ENCODE results near the gene ZC3H18. TPM values are rescaled to one million over a fixed set of nuclear protein-coding genes. Genes with fewer than 3 reads are reported as not detected.

Gene ZC3H18
- total RNA-seq, 2 donors from 2014 or later: 103 TPM

DNA sequence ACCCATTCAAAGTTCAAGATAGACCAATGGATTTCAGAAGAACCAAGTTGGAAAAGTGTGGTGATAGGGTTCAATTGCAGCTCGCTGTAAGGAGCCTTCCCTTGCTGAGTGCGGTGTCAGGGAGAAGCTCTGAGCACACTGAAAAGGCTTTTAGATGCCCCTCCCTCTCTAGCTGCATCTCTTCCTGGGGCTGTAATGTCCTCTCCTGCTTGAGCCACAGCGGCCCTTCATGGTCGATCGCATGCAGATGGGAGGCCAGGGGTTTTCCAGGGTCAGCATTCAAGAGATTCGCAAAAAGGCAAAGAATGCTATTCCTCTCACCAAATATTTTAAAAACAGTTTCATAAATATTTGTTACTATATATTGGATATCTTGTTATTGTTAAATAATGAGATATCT, 23.7 kb downstream of the ZC3H18 start:
- H3K27ac Mint-ChIP-seq: no peak overlapping the region
- peaks cover 22% of the 10 kb centered on the region for H3K4me1 Mint-ChIP-seq
- ATAC-seq (replicated peaks): no peak
- H3K36me3 Mint-ChIP-seq (ENCODE audit: low read depth): peaks cover 93% of the 10 kb centered on the region
- H3K9me3 Mint-ChIP-seq: no peaks in the 10 kb centered on the region
- H3K4me3 Mint-ChIP-seq: no peak overlapping the region
- no peaks in the 10 kb centered on the region for H3K27me3 Mint-ChIP-seq

DNA sequence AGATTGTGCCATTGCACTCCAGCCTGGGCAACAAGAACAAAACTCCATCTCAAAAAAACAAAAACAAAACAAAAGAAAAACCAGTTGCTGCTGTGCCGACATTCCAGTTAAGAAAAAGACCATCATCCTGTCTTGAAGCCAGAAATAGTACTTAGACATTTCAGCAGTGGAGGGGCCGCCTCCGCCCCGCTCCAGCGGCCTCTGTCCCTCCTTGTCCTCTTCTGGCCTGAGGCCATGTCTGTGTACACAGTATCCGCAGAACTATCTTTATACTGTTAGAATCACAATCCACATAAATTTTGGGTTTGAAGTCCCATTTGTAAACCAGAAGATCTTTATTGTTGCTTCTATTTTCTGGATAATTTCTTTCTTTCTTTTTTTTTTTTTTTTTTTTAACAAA, 24.9 kb downstream of the ZC3H18 start:
- no peak for ATAC-seq (replicated peaks)
- H3K9me3 Mint-ChIP-seq: no peaks in the 10 kb centered on the region
- H3K27ac Mint-ChIP-seq: no peak overlapping the region
- no peak overlapping the region for H3K4me3 Mint-ChIP-seq
- H3K36me3 Mint-ChIP-seq (ENCODE audit: low read depth): peaks cover 93% of the 10 kb centered on the region
- H3K4me1 Mint-ChIP-seq: peaks cover 12% of the 10 kb centered on the region
- H3K27me3 Mint-ChIP-seq: no peaks in the 10 kb centered on the region

DNA sequence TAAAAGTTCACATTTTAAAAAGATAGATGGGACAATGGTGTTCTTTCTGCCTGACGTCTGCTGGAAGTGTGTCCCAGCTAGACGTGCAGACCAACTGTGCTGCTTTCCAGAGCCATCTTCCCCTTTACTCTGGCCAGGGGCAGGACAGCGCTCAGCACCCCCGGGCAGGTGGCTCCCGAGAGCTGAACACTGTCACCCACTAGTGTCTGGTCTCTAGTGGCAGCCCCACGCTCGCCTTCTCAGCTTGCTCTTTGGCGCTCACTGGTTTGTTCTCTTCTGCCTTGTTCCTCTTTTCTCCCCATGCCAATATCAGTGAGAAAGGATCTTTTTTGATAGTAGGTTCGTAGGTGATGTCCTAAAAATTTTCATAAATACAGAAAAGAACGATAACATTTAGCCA, 25.7 kb downstream of the ZC3H18 start:
- Mint-ChIP-seq H3K4me3 (no peak overlapping the region), H3K36me3 (ENCODE audit: low read depth) (peaks cover 93% of the 10 kb centered on the region), H3K4me1 (peaks cover 12% of the 10 kb centered on the region), H3K27ac (no peak overlapping the region), H3K9me3 (no peaks in the 10 kb centered on the region), H3K27me3 (no peaks in the 10 kb centered on the region)
- ATAC-seq (replicated peaks): no peak

DNA sequence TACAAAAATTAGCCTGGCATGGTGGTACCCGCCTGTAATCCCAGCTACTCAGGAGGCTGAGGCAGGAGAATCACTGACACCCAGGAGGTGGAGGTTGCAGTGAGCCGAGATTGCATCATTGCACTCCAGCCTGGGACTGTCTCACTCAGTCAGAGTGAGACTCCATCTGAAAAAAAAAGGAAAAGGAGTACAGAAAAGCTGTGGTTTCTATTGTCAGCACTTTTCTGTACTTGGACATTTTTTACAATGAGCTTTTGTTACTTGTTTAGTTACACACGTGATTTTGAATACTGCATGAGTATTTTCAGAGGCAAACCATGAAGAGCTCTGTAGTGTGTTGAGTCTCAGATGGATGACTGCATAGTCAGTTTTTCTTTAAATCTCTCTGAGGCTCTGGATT, 26.3 kb downstream of the ZC3H18 start:
- no peaks in the 10 kb centered on the region for H3K27me3 Mint-ChIP-seq
- no peaks in the 10 kb centered on the region for H3K9me3 Mint-ChIP-seq
- peaks cover 93% of the 10 kb centered on the region for H3K36me3 Mint-ChIP-seq (ENCODE audit: low read depth)
- peak; percentile 58 for ATAC-seq (replicated peaks)
- H3K4me3 Mint-ChIP-seq: no peak overlapping the region
- peaks cover 12% of the 10 kb centered on the region for H3K4me1 Mint-ChIP-seq
- H3K27ac Mint-ChIP-seq: no peak overlapping the region

DNA sequence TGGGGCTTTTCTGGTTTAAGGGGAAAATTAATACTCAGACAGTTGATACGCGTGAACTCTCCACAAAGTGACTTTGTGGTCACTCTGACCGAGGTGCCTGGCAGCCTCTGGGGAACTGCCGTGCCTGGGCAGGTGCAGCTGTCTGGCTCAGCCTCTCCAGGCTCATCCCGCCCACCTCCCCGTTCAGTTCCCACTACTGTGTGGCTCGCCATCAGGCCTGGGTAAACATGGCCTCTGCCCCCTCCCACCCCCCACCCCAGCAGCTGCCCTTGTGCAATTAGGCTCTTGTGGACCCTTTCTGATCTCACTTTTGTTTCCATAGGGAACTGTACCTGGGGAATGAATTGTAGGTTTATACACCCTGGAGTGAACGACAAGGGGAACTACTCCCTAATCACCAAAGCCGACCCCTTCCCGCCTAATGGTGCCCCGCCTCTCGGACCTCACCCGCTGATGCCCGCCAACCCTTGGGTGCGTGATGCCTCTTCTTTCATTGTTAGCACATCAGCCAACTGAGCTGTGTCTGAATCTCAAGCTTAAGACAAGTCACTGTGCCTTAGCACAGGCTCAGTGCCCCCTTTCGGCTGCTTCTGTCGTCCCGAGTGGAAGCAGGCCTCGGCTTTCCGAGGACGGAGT, 27.8 kb downstream of the ZC3H18 start:
- no peak overlapping the region for H3K4me3 Mint-ChIP-seq
- no peak overlapping the region for H3K27ac Mint-ChIP-seq
- peaks cover 4% of the 10 kb centered on the region for H3K4me1 Mint-ChIP-seq
- no peak for ATAC-seq (replicated peaks)
- peaks cover 94% of the 10 kb centered on the region for H3K36me3 Mint-ChIP-seq (ENCODE audit: low read depth)
- H3K9me3 Mint-ChIP-seq: no peaks in the 10 kb centered on the region
- H3K27me3 Mint-ChIP-seq: no peaks in the 10 kb centered on the region

DNA sequence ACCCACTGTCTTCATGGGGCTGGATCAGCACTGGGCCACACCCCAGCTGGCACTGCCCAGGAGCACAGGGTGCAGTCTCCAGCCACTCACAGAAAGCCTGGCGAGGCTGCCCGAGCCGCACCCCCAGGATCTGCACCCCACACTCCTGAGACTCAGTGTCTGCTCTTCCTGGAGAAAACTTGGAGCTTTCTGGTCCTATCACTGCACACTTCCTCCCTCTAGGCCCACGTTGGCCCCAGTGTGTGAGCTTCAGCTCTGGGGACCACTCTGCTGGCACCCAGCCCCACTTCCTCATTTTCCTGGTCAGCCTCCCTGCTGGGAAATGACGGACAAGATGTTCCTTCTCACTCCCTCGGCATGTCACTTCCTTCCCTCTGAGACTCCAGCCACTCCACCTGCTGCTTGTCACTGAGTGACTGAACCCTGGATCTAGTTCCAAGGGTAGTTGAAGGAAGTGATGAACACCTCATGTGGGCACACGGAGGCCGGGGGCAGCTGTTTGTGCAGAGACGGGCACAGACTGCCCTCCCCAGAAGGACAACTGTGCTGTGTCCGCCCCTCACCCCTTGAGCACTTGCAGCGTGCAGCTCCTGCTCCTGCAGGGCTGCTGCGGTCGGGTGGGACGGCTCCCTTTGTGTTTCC, 29.0 kb downstream of the ZC3H18 start:
- Mint-ChIP-seq H3K27ac (no peak overlapping the region), H3K36me3 (ENCODE audit: low read depth) (peaks cover 93% of the 10 kb centered on the region), H3K27me3 (no peaks in the 10 kb centered on the region), H3K4me3 (no peak overlapping the region), H3K9me3 (no peaks in the 10 kb centered on the region), H3K4me1 (peaks cover 4% of the 10 kb centered on the region)
- ATAC-seq (replicated peaks): no peak

DNA sequence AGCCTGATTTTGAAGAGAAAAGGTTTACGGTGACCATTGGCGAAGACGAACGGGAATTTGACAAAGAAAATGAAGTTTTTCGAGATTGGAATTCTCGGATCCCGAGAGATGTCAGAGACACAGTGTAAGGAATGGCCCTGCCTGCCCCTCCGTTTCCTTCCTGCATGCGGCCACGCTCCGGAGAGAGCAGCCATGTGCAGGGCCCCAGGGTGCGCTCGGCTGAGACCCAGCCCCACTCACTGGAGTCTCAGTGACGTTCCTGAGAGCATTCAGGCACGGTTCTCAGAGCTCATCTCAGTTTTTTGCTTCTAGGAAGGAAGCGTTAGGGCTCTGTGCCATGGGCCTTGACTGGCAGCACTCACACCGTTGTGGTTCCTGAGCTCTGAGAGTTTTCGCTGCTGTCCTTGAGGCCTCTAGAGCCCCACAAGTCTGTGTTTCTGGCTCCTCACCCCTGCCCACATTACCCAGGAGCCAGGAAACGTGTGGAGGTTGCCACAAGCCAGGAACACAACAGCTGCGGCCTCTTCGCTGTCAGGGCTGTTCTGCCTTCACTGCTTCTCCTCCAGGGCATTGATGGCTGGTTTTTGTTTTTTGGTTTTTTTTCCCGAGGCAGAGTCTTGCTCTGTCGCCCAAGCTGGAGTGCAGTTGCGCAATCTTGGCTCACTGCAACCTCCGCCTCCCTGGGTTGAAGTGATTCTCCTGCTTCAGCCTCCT, 29.8 kb downstream of the ZC3H18 start:
- peaks cover 94% of the 10 kb centered on the region for H3K36me3 Mint-ChIP-seq (ENCODE audit: low read depth)
- ATAC-seq (replicated peaks): no peak
- no peaks in the 10 kb centered on the region for H3K27me3 Mint-ChIP-seq
- H3K4me3 Mint-ChIP-seq: no peak overlapping the region
- no peaks in the 10 kb centered on the region for H3K9me3 Mint-ChIP-seq
- no peak overlapping the region for H3K27ac Mint-ChIP-seq
- peaks cover 4% of the 10 kb centered on the region for H3K4me1 Mint-ChIP-seq

DNA sequence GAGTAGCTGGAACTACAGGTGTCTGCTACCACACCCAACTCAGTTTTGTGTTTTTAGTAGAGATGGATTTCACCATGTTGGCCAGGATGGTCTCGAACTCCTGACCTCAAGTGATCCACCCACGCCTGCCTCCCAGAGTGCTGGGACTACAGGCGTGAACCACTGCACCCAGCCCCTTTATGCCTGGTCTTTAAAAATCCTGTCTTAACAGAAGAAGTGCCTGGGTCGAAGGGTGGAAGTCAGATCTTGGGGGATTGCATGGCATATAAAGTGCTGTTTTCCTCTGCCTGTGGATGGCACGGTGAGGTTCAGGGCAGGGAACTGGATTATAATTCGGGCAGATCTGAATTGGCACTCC, 30.3 kb downstream of the ZC3H18 start:
- Mint-ChIP-seq H3K9me3 (no peaks in the 10 kb centered on the region), H3K4me1 (peaks cover 4% of the 10 kb centered on the region), H3K27me3 (no peaks in the 10 kb centered on the region), H3K27ac (no peak overlapping the region), H3K4me3 (no peak overlapping the region), H3K36me3 (ENCODE audit: low read depth) (peaks cover 92% of the 10 kb centered on the region)
- ATAC-seq (replicated peaks): no peak

GRCh38 chr16:88601313-88602036, 31.3 kb downstream of the ZC3H18 start:
- Mint-ChIP-seq H3K36me3 (ENCODE audit: low read depth) (peaks cover 94% of the 10 kb centered on the region), H3K27ac (peak overlapping the region; percentile 61), H3K4me1 (no peaks in the 10 kb centered on the region), H3K4me3 (no peak overlapping the region), H3K27me3 (no peaks in the 10 kb centered on the region), H3K9me3 (no peaks in the 10 kb centered on the region)
- peak; percentile 38 for ATAC-seq (replicated peaks)

DNA sequence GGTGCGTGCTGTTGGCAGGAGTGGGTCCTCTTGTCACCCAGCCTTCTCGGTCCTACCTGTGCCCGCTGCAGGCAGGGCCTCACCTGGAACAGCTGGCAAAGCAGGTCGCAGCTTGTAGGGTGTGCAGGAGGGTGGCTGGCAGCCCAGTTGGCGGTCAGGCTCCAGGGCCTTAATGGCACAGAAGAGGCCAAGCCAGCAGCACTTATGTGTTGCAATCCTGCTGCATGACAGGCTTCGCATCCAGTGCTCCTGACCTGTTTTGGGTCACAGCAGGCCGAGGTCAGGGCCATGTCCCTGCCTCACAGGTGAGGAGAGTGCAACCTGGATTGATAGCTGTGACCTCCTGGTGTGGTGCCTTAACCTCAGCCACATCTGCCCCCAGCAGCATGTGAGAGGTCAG, 31.9 kb downstream of the ZC3H18 start:
- no peaks in the 10 kb centered on the region for H3K27me3 Mint-ChIP-seq
- peak overlapping the region; percentile 61 for H3K27ac Mint-ChIP-seq
- H3K4me3 Mint-ChIP-seq: no peak overlapping the region
- H3K4me1 Mint-ChIP-seq: no peaks in the 10 kb centered on the region
- no peak for ATAC-seq (replicated peaks)
- H3K36me3 Mint-ChIP-seq (ENCODE audit: low read depth): peaks cover 94% of the 10 kb centered on the region
- no peaks in the 10 kb centered on the region for H3K9me3 Mint-ChIP-seq

GRCh38 chr16:88605186-88606147, 35.3 kb downstream of the ZC3H18 start:
- no peak for ATAC-seq (replicated peaks)
- Mint-ChIP-seq H3K27me3 (no peaks in the 10 kb centered on the region), H3K9me3 (no peaks in the 10 kb centered on the region), H3K4me3 (no peak overlapping the region), H3K36me3 (ENCODE audit: low read depth) (peaks cover 94% of the 10 kb centered on the region), H3K27ac (no peak overlapping the region), H3K4me1 (peaks cover 7% of the 10 kb centered on the region)

DNA sequence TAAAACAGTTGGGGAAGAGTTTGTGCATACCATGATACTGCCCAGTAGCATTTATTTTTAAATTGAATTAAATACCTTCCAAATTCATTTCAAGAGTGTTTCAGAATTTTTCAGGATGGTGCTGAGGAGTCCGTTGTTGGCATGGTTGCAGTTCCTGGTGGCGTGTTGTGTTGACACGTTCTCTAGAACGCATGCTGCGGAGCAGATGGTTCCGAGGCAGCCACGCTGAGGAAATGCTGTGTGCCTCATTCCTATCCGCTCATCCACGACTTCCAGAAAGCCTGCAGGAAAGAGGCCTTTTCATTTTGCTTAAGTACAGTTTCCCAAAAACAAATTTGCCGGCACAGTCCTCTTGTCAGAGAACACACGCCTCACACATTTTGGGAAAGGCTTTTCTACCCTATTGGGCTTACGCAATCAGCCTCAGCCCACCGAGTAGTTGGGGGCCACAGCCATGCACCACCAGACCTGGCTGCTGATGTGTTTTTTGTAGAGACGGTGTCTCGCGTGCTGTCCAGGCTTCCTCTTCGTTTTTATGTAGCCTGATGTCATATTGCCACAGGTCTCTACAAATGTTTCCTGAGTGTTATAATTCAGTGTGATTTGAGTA, 36.0 kb downstream of the ZC3H18 start:
- Mint-ChIP-seq H3K9me3 (no peaks in the 10 kb centered on the region), H3K4me3 (no peak overlapping the region), H3K4me1 (peaks cover 12% of the 10 kb centered on the region), H3K27me3 (no peaks in the 10 kb centered on the region), H3K27ac (no peak overlapping the region), H3K36me3 (ENCODE audit: low read depth) (peaks cover 94% of the 10 kb centered on the region)
- ATAC-seq (replicated peaks): no peak

DNA sequence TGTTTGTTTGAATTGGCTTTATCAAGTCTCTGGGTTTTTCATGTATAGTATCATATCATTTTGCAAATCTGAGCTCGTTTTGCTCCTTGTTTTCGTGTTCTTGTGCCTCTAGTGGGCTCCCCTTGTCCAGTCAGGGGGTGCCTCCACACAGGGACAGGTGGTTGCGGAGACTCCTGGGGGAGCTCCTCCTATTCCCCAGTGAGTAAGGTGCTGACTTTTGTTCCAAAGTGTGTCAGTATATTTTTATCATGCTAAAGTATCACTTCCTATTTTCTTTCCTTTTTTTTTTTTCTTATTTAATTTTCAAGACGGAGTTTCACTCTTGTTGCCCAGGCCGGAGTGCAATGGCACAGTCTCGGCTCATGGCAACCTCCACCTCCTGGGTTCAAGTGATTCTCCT, 37.9 kb downstream of the ZC3H18 start:
- Mint-ChIP-seq H3K36me3 (ENCODE audit: low read depth) (peaks cover 92% of the 10 kb centered on the region), H3K27me3 (no peaks in the 10 kb centered on the region), H3K9me3 (no peaks in the 10 kb centered on the region), H3K4me3 (no peak overlapping the region), H3K4me1 (peaks cover 14% of the 10 kb centered on the region), H3K27ac (peak overlapping the region; percentile 24)
- no peak for ATAC-seq (replicated peaks)

Data from activated T-helper 17 cell treated with anti-CD3 and anti-CD28 coated beads, Interleukin-2, amount 50 U/mL, for 72 hours (primary cell).